ENCODE measurements around the gene CETN3.

The CETN3 gene

GRCh38 chr5:90409318-90410177 is at the start of gene CETN3:
CETN3 (minus strand) TSS chr5:90409756; CDS start chr5:90409661, 95 bp downstream.
- DNase-seq, result peak; percentile 99

GRCh38 chr5:90446961-90447360 is 37.4 kb upstream of the CETN3 start:
- no peak for DNase-seq

- DNase-seq, result no peak
Observed at GRCh38 chr5:90440644-90441043, 31.1 kb upstream of the CETN3 start.

GRCh38 chr5:90438100-90438499 is 28.5 kb upstream of the CETN3 start:
- DNase-seq, result no peak

- DNase-seq, result no peak
Observed at GRCh38 chr5:90437663-90438062, 28.1 kb upstream of the CETN3 start.

- peak; percentile 71 for DNase-seq
Observed at GRCh38 chr5:90434116-90434714, 24.7 kb upstream of the CETN3 start.

GRCh38 chr5:90424245-90424644 is 14.7 kb upstream of the CETN3 start:
- DNase-seq, result no peak

GRCh38 chr5:90421136-90421535 is 11.6 kb upstream of the CETN3 start:
- DNase-seq, result peak; percentile 75

- no peak for DNase-seq
Observed at GRCh38 chr5:90418214-90418613, 8.7 kb upstream of the CETN3 start.

GRCh38 chr5:90410178-90410762 is 714 bp upstream of the CETN3 start:
- no peak for DNase-seq

- DNase-seq, result peak; percentile 52
Observed at GRCh38 chr5:90408571-90409317, 812 bp downstream of the CETN3 start.

GRCh38 chr5:90406466-90406865 is 3.1 kb downstream of the CETN3 start:
- no peak for DNase-seq

GRCh38 chr5:90402521-90403255 is 6.9 kb downstream of the CETN3 start:
- DNase-seq, result no peak

- DNase-seq, result no peak
Observed at GRCh38 chr5:90399251-90399650, 10.3 kb downstream of the CETN3 start.

- DNase-seq, result no peak
Observed at GRCh38 chr5:90398726-90399125, 10.8 kb downstream of the CETN3 start.

- DNase-seq, result no peak
Observed at GRCh38 chr5:90395005-90395404, 14.6 kb downstream of the CETN3 start.

- peak; percentile 80 for DNase-seq
Observed at GRCh38 chr5:90390928-90391327, 18.6 kb downstream of the CETN3 start.

GRCh38 chr5:90390326-90390725 is 19.2 kb downstream of the CETN3 start:
- no peak for DNase-seq

GRCh38 chr5:90387508-90387907 is 22.0 kb downstream of the CETN3 start:
- no peak for DNase-seq

GRCh38 chr5:90386099-90386710 is 23.4 kb downstream of the CETN3 start:
- no peak for DNase-seq

- DNase-seq, result no peak
Observed at GRCh38 chr5:90384389-90384788, 25.2 kb downstream of the CETN3 start.

GRCh38 chr5:90383903-90384302 is 25.7 kb downstream of the CETN3 start:
- DNase-seq, result no peak
